GM19438 (cell line): ENCODE results near the gene DCLK1.

ENCODE experiments used
- ATAC-seq: cut with Tn5 transposase; IDR thresholded peaks from one replicate; pipeline ENCODE4 v1.9.1; 2021; ENCODE audit warnings: low read depth; ENCODE audit not compliant: unreplicated experiment

Gene DCLK1

GRCh38 chr13:35724446-35724845 is 406.7 kb downstream of the DCLK1 start:
- ATAC-seq = no peak

- no peak for ATAC-seq
These were observed 407.4 kb downstream of the DCLK1 start for GRCh38 chr13:35723821-35724220.

- ATAC-seq = no peak
These were observed 408.1 kb downstream of the DCLK1 start for GRCh38 chr13:35723053-35723461.

DNA sequence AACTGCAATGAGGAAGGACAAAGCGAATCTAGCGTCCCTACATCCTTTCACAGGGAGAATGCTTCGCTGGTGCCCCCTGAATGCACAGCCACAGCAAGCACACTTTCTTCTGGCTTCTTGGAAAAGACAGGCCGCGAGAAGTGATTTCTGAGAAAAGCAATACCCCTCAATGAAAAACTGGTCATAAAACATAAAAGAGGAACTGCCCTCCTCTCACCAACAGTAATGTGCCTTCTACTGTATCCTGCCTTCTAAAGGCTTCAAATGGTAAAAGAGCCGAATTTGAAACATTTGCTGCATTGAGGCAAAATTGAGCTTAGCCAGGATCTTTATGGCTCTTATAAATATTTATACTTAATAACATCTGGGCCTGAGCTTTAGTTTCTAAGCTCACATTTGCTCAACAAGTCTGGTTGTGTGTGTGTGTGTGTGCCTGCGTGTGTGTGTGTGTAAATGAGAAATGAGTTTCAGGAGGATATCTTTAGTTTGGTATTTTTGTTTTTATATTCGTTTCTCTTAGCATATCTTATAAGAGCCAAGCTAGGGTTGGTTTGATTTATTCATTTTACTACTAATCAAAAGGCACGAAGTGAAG is 408.6 kb downstream of the DCLK1 start:
- ATAC-seq = no peak

DNA sequence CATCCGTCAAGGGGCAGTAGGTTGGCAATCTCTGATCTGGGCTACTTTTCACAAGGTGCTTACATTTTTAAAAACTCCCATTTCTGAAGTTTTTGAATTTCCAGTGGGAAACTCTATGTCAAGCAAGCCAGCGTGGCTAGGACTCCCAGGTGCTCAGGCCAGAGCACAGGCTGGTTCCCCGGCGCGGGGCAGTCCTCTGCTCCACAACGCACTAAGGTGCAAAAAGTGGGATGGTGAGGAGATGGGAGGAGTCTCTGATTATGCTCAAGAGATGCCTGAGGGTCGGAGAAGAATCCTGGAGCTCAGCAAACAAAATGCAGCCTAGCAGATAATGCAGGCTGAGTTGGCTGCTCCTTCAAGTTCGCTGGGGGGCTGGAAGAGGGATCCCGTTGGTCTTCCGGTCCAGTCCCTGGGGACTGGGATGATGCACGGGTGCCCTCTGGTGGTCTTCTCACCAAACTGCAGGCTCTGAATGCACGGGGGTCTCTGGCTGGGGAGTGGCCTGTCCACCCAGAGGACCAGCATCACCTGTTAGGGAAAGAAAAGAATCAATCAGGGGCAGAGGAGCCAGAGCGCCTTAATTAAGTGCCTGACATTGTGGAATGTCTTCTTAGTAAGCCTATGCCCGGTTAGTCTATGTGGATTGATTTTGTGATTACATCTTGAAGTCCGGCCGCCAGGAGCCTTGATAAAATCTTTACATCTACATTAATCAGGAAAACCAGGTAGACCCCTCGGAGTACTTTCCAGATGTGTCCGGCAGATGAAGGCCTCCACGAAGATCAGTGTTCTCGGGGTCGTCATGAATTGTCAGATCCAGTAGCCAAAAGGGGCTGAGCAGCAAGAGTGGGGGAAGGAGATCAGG is 410.3 kb downstream of the DCLK1 start:
- ATAC-seq = no peak

GRCh38 chr13:35720290-35720689 is 410.9 kb downstream of the DCLK1 start:
- no peak for ATAC-seq
